Vagina (tissue), 2 donors: ENCODE results near the gene OSBPL10.

ENCODE experiments used
- CTCF ChIP-seq, 3 experiments: fragments of 450-650 bp in 2 of 3; fragments of 200-600 bp in 1 of 3; sonication (generic) in 1 of 3; IDR thresholded peaks; one replicate each; pipeline ENCODE4 v1.5.1; 2017 to 2019; ENCODE audit warnings: antibody characterized with exemption in 3 of 3, mild to moderate bottlenecking in 2 of 3, moderate library complexity in 2 of 3
- POLR2A ChIP-seq, 2 donors: fragments of 450-650 bp; IDR thresholded peaks; one replicate each; pipeline ENCODE4 v1.6.1; 2017; ENCODE audit warnings: antibody characterized with exemption in 2 of 2, mild to moderate bottlenecking in 2 of 2, moderate library complexity in 2 of 2

DNA sequence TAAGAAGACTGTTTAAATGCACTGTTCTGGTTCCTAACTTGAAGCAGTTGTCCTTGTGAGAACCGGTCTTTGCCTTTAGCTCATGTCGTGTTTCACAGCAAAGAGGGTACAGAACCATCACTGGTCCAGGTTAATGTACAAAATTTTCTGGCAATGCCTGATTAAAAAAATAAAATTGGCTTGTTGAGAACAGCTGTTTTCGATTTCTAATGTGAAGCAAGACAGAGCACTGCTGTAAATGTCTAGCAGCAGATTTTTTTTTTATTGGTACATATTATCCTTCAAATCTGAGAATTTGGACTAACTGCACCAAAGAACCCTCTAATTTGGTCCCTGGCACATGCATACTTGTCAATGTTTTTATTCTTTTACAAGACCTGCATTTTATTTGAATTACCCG lies 345.0 kb downstream of the OSBPL10 start:
- no peak for TF ChIP-seq CTCF (IDR thresholded peaks at IDR 0.05)
- TF ChIP-seq POLR2A (IDR thresholded peaks at IDR 0.05): no peak
